ENCODE results near the gene PSMA7. TPM values are rescaled to one million over a fixed set of nuclear protein-coding genes. Genes with fewer than 3 reads are reported as not detected.

PSMA7 gene
- total RNA-seq, result 100 to 1,000 TPM; 178 to 185 TPM
- polyA plus RNA-seq, result 100 to 1,000 TPM; 362 to 473 (median 419) TPM
- total RNA-seq, result 91.5 to 399 (median 140) reads per million in 6 experiments

- DNase-seq (peak; percentile 73 to 90 (median 84)), ATAC-seq (peak; percentile 82 to 84)
- Mint-ChIP-seq H3K27me3 (no peaks in the 10 kb centered on the region), H3K27ac (peak within 1 kb of the TSS; percentile 85 to 97 (median 94)), H3K4me1 (peaks cover 24 to 58% (median 50%) of the 10 kb centered on the region in 4 donors), H3K36me3 (peaks cover under 1 to 26% (median 5%) of the 10 kb centered on the region in 3 donors), H3K9me3 (no peaks in the 10 kb centered on the region), H3K4me3 (peak within 1 kb of the TSS; percentile 81 to 93 (median 89))
- POLR2A ChIA-PET, result interaction anchor here (0.7 to 5.4 kb wide), 10 partner anchors 10 to 244 kb away, joined by 3 to 58 read pairs (median 6); partner anchors contain the start of genes LSM14B, MTG2, RPS21 and TAF4
These were observed at the start of gene PSMA7, which contains the start of gene SS18L1 for GRCh38 chr20:62143081-62143956. Gene PSMA7, minus strand, starts transcription at chr20:62143394. Its CDS starts 91 bp downstream, at chr20:62143303. Gene SS18L1, plus strand, starts transcription at chr20:62143769. Its CDS starts 52 bp downstream, at chr20:62143821.

- DNase-seq (no peak), ATAC-seq (no peak)
- POLR2A ChIA-PET, result interaction anchor here (0.9 kb wide), 1 partner anchor 45 kb away, joined by 3 read pairs; the partner anchor contains the start of gene OSBPL2
- Mint-ChIP-seq H3K9me3 (no peaks in the 10 kb centered on the region), H3K27me3 (no peaks in the 10 kb centered on the region), H3K4me1 (peaks cover 4 to 23% (median 16%) of the 10 kb centered on the region in 4 donors), H3K4me3 (no peak overlapping the region), H3K27ac (no peak overlapping the region), H3K36me3 (peaks cover 0 to 44% (median 11%) of the 10 kb centered on the region in 3 donors)
These were observed 49.4 kb upstream of the PSMA7 start for GRCh38 chr20:62192635-62193034.

- Mint-ChIP-seq H3K4me3 (no peak overlapping the region), H3K27ac (no peak overlapping the region), H3K4me1 (peaks cover 9 to 29% (median 20%) of the 10 kb centered on the region in 4 donors), H3K9me3 (no peaks in the 10 kb centered on the region), H3K27me3 (no peaks in the 10 kb centered on the region), H3K36me3 (peaks cover 0 to 44% (median 11%) of the 10 kb centered on the region in 3 donors)
- no peak for ATAC-seq
- DNase-seq, result no peak
- POLR2A ChIA-PET, result interaction anchor here (0.9 kb wide), 1 partner anchor 46 kb away, joined by 3 read pairs; the partner anchor contains the start of gene OSBPL2
These were observed 48.8 kb upstream of the PSMA7 start for GRCh38 chr20:62191781-62192559.

GRCh38 chr20:62190639-62191411, 47.6 kb upstream of the PSMA7 start:
- POLR2A ChIA-PET, result no interaction called here
- peaks cover 17 to 37% (median 26%) of the 10 kb centered on the region in 4 donors for H3K4me1 Mint-ChIP-seq
- ATAC-seq (no peak), DNase-seq (no peak)
- H3K27me3 Mint-ChIP-seq, result no peaks in the 10 kb centered on the region
- H3K9me3 Mint-ChIP-seq, result no peaks in the 10 kb centered on the region
- H3K4me3 Mint-ChIP-seq, result no peak overlapping the region
- H3K27ac Mint-ChIP-seq, result peak overlapping the region in 3 of 10 donors; percentile 14 to 71 (median 43)
- H3K36me3 Mint-ChIP-seq, result peaks cover 0 to 39% (median 10%) of the 10 kb centered on the region in 3 donors

- peak overlapping the region in 7 of 10 donors; percentile 4 to 85 (median 37) for H3K27ac Mint-ChIP-seq
- peak overlapping the region in 2 of 10 donors; percentile 28 to 58 for H3K4me3 Mint-ChIP-seq
- DNase-seq (no peak), ATAC-seq (no peak)
- POLR2A ChIA-PET, result interaction anchor here (0.7 kb wide), 1 partner anchor 361 kb away, joined by 3 read pairs; no protein-coding TSS in a partner anchor
- peaks cover 15 to 56% (median 41%) of the 10 kb centered on the region in 4 donors for H3K4me1 Mint-ChIP-seq
- H3K27me3 Mint-ChIP-seq, result peaks cover 0 to 2% (median 0%) of the 10 kb centered on the region in 5 donors
- peaks cover 0 to 22% (median 7%) of the 10 kb centered on the region in 3 donors for H3K36me3 Mint-ChIP-seq
- H3K9me3 Mint-ChIP-seq, result no peaks in the 10 kb centered on the region
These were observed 44.0 kb upstream of the PSMA7 start for GRCh38 chr20:62186887-62187866.

GRCh38 chr20:62186096-62186426, 42.9 kb upstream of the PSMA7 start:
- Mint-ChIP-seq H3K4me1 (peaks cover 15 to 56% (median 48%) of the 10 kb centered on the region in 4 donors), H3K27ac (peak overlapping the region in 2 of 10 donors; percentile 0 to 37)

GRCh38 chr20:62183426-62184142, 40.4 kb upstream of the PSMA7 start:
- Mint-ChIP-seq H3K9me3 (no peaks in the 10 kb centered on the region), H3K36me3 (peaks cover 0 to 4% (median 0%) of the 10 kb centered on the region in 3 donors), H3K4me1 (peaks cover 12 to 49% (median 45%) of the 10 kb centered on the region in 4 donors), H3K27ac (peak overlapping the region; percentile 90 to 98 (median 95)), H3K4me3 (peak overlapping the region; percentile 79 to 96 (median 90)), H3K27me3 (peaks cover 0 to 2% (median 0%) of the 10 kb centered on the region in 5 donors)
- DNase-seq (peak in 1 of 10 donors; percentile 19), ATAC-seq (no peak)
- POLR2A ChIA-PET, result interaction anchor here (0.6 to 2.2 kb wide), 5 partner anchors 39 to 153 kb away, joined by 3 to 9 read pairs (median 4); partner anchors contain the start of genes OSBPL2, PSMA7, SS18L1 and TAF4

More at GRCh38 chr20:62186096-62186426, 42.9 kb upstream of the PSMA7 start:
- H3K4me3 Mint-ChIP-seq, result no peak overlapping the region
- H3K9me3 Mint-ChIP-seq, result no peaks in the 10 kb centered on the region
- POLR2A ChIA-PET, result no interaction called here
- peaks cover 0 to 2% (median 0%) of the 10 kb centered on the region in 5 donors for H3K27me3 Mint-ChIP-seq
- peaks cover 0 to 22% (median 7%) of the 10 kb centered on the region in 3 donors for H3K36me3 Mint-ChIP-seq
- ATAC-seq (no peak), DNase-seq (no peak)

GRCh38 chr20:62182469-62183425, 39.6 kb upstream of the PSMA7 start, which contains the start of gene MTG2:
Gene MTG2, plus strand, starts transcription at chr20:62183028. Its CDS starts 10,393 bp downstream, at chr20:62193421.
- peak within 1 kb of the TSS; percentile 84 to 96 (median 92) for H3K4me3 Mint-ChIP-seq
- peaks cover 0 to 2% (median 0%) of the 10 kb centered on the region in 3 donors for H3K36me3 Mint-ChIP-seq
- ATAC-seq (peak; percentile 93 to 94), DNase-seq (peak; percentile 87 to 97 (median 92))
- POLR2A ChIA-PET, result interaction anchor here (0.6 to 2.2 kb wide), 5 partner anchors 39 to 152 kb away, joined by 3 to 9 read pairs (median 4); partner anchors contain the start of genes OSBPL2, PSMA7, SS18L1 and TAF4
- peaks cover 0 to 2% (median 0%) of the 10 kb centered on the region in 5 donors for H3K27me3 Mint-ChIP-seq
- H3K9me3 Mint-ChIP-seq, result no peaks in the 10 kb centered on the region
- H3K4me1 Mint-ChIP-seq, result peaks cover 10 to 48% (median 43%) of the 10 kb centered on the region in 4 donors
- H3K27ac Mint-ChIP-seq, result peak within 1 kb of the TSS; percentile 92 to 98 (median 96)

- peaks cover 3 to 40% (median 35%) of the 10 kb centered on the region in 4 donors for H3K4me1 Mint-ChIP-seq
- ATAC-seq (no peak), DNase-seq (no peak)
- peaks cover 0 to 2% (median 0%) of the 10 kb centered on the region in 3 donors for H3K36me3 Mint-ChIP-seq
- POLR2A ChIA-PET, result interaction anchor here (2.2 kb wide), 1 partner anchor 116 kb away, joined by 9 read pairs; the partner anchor contains the start of gene TAF4
- H3K9me3 Mint-ChIP-seq, result no peaks in the 10 kb centered on the region
- H3K27ac Mint-ChIP-seq, result peak overlapping the region; percentile 92 to 98 (median 96)
- H3K27me3 Mint-ChIP-seq, result peaks cover 0 to 2% (median 0%) of the 10 kb centered on the region in 5 donors
- peak overlapping the region; percentile 84 to 96 (median 92) for H3K4me3 Mint-ChIP-seq
These were observed 38.6 kb upstream of the PSMA7 start for GRCh38 chr20:62181808-62182207.

Measured in naive thymus-derived CD8-positive, alpha-beta T cell (primary cell).